HG03378 (cell line): ENCODE results near the gene HECTD2.
"Not testable (repeated sequence)": the region's sequence is repeated elsewhere in the genome, so short reads cannot be mapped to it uniquely, and the experiment has no call there.

ENCODE experiments used
- ATAC-seq: cut with Tn5 transposase; IDR thresholded peaks from one replicate; pipeline ENCODE4 v1.9.1; 2021; ENCODE audit warnings: mild to moderate bottlenecking, moderate library complexity; ENCODE audit not compliant: unreplicated experiment

Gene HECTD2

GRCh38 chr10:91536111-91536510 lies 126.0 kb downstream of the HECTD2 start:
- no peak for ATAC-seq

- no peak for ATAC-seq
These were observed 126.6 kb downstream of the HECTD2 start for GRCh38 chr10:91536733-91537132.

DNA sequence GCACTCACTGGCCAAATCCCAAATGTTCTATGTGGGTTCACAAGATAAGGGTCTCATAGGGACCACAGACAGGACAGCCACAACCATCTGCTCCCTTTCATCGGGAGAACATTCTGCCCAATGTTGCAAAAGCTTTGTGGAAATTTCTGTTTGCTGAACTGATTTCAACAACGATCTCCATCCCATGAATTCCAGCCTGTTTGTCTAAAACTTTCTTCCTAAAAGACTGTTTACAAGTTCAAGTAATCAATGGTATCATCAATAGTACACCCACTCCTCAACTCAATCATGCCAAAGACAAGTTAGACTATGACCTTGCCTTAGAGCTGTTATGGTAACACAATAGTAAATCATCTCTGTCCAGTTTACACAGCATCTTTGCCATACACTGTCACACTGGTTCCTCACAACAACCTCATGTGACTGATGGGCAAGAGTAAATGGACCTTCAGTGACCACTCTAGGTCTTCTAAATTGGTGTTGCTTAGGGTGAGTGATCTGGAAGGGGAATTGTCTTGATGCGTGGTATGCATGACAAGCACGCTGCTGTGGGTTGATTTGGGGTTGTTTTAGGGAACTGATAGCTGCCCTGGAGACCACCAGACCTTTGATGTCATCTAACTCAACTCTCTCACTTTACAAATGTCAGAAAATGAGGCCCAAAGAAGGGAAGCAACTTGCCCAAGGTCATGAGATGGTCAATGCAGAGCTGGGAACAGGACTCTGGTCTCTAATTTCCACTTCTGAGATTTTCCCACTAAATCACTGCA lies 127.7 kb downstream of the HECTD2 start:
- no peak for ATAC-seq

GRCh38 chr10:91539930-91540329 lies 129.8 kb downstream of the HECTD2 start:
- no peak for ATAC-seq

- ATAC-seq = no peak
These were observed 130.6 kb downstream of the HECTD2 start for GRCh38 chr10:91540733-91541132.

- ATAC-seq = no peak
These were observed 131.3 kb downstream of the HECTD2 start for GRCh38 chr10:91541481-91541880.

DNA sequence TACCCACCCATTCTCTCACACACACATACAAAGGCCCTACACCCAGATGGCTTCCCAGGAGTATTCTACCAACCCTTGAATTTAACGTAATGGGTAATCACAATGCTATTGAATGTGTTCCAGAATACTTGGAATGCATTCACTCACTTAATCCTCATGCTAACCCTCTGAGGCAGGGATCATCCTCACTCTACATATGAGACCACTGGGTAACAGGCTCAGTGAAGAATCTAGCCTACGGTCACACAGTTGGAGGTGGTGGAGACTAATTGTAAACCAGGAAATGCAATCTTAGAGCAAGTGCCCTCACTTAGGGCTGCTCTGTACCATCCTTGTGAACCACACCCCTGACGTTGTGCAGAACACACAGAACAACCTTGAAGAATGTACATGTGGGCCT lies 135.2 kb downstream of the HECTD2 start:
- ATAC-seq = no peak

DNA sequence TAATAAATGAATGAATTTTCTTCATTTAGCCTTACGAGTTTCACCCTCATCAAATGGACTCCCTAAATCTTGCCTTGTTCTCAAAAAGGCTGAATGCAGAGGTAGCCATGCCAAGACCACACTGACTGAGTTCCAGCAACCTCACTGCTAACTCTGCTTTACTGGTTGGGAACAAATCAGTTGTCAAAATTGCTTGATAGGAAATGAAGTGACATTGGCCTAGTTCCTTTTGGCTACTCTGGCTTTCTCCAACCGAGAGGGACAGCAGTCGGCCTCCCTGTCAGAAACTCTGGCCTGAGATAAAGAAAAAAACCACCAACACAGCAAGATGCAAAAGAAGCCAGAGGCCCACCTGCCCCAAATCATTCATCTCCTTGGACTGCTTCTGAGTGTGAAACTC lies 135.7 kb downstream of the HECTD2 start:
- ATAC-seq = no peak

DNA sequence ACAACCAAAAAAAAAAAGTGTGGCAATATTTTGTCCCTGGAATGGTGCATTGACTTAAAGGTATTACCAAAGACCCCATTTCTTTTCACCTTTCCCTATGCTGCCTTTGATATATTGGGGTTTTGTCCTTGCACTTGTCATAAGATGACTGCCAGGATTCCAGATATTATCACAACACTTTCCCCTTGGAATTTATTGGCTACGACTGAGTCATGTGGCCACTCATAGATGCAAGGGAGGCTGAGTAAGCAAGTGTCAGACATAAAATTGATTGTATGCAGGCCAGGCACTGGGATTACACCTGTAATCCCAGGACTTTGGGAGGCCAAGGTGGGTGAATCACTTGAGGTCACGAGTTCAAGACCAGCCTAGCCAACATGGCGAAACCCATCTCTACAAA lies 139.1 kb downstream of the HECTD2 start:
- no peak for ATAC-seq

GRCh38 chr10:91550021-91550420 lies 139.9 kb downstream of the HECTD2 start:
- no peak for ATAC-seq

DNA sequence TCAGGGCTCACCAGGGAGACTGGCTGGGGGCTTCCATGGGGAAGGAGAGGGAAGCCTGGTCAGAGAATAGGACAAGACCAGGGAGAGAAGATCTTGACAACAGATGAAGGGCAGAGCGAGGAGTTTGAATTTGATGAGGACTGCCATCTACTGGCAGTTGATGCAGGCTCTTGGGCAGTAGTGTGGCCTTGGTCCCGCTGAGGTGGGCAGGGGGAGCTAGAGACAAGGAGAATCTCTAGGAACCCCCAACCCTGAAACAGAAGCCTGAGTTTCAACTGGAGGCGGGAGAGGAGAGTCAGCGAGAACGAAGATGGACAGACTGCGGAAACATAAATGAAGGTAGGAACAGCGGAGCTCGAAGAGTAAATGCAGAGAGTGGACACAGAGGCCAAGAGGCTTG lies 141.7 kb downstream of the HECTD2 start:
- no peak for ATAC-seq

GRCh38 chr10:91552274-91553095 lies 142.3 kb downstream of the HECTD2 start:
- no peak for ATAC-seq

- ATAC-seq = no peak
These were observed 145.3 kb downstream of the HECTD2 start for GRCh38 chr10:91555455-91555854.

DNA sequence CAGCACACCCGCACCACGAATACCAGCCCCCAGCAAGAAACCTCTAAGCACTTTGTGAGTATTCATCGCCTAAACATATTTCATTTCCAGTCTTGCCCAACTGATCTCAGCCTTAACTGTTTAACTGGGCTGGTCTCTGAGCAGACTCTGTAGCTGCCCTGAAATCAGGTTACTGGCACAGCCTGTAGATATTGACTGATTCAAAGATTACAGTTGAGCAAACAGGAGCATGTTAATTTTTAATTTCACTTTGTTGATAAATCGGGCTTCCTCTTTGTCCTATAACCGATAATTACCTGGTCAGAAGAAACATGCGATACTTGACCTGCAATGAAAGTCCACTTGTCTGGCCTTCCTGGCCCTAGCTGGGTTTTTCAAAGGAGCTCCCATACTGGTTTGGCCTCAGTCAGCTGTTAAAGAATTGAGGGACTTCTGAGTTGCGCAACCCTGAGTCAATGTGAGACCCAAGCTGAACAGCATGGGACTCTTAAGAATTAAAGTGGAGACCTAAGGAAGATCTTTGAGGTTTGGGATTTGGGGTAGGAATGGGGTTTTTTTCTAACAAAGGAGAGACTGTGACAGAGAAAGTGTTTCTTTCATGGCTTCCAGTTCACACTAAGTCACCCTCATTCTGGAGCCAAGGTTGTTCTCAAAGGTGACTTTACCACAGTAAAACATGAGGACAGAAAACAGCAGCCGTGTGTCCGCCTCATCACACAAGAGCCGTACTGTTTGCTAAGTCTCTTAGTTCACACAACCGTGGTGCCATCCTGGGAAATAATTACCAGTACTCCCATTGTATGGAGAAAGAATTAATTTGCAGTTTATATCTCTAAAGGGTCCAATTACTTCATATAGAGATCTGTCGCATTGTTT lies 146.8 kb downstream of the HECTD2 start:
- ATAC-seq = no peak

GRCh38 chr10:91557651-91558111 lies 147.5 kb downstream of the HECTD2 start:
- no peak for ATAC-seq

GRCh38 chr10:91558473-91558872 lies 148.3 kb downstream of the HECTD2 start:
- ATAC-seq = no peak

DNA sequence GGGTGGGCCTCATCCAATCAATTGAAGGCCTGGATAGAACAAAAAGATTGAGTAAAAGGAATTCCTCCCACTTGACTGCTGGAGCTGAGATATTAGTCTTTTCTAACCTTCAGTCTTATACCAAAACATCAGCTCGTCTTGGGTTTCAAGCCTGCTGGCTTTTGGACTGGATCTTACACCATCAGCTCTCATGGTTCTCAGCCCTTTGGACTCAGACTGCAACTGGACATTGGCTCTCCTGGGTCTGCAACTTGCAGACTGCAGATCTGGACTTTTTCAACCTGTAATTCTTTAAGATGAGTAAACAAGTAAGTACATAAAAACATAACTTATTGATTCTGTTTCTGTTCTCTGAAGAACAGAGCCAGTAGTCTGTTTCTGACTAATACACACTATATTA lies 149.0 kb downstream of the HECTD2 start:
- no peak for ATAC-seq

- ATAC-seq = no peak
These were observed 149.6 kb downstream of the HECTD2 start for GRCh38 chr10:91559750-91560149.

DNA sequence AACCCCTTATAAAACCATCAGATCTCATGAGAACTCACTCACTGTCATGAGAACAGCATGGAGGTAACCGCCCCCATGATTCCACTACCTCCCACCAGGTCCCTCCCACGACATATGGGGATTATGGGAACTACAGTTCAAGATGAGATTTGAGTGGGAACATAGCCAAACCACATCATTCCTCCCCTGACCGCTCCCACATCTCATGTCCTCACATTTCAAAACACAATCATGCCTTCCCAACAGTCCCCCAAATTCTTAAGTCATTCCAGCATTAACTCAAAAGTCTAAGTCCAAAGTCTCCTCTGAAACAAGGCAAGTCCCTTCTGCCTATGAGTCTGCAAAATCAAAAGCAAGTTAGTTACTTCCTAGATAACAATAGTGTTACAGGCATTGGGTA lies 150.7 kb downstream of the HECTD2 start:
- not testable (repeated sequence) for ATAC-seq

GRCh38 chr10:91562839-91563581 lies 152.9 kb downstream of the HECTD2 start:
- no peak for ATAC-seq
